Measurements from ENCODE around the gene CTSF. TPM values are rescaled to one million over a fixed set of nuclear protein-coding genes. Genes with fewer than 3 reads are reported as not detected.
"Not testable (repeated sequence)": the region's sequence is repeated elsewhere in the genome, so short reads cannot be mapped to it uniquely, and the experiment has no call there.

Gene CTSF
- 10.0 TPM for polyA plus RNA-seq (2013, experiment 1 of 2)
- polyA plus RNA-seq (2013, experiment 2 of 2) = 9.0 TPM

- Histone ChIP-seq H3K4me3 (ENCODE audit: extremely low read depth, insufficient read depth, low read length, poor library complexity, severe bottlenecking) (peak within 1 kb of the TSS; percentile 14), H3K27ac (ENCODE audit: low read depth, low read length, severe bottlenecking) (no peak within 1 kb of the TSS), H3K9me3 (ENCODE audit: control insufficient read depth, low read length) (no peaks in the 10 kb centered on the region), H3K36me3 (ENCODE audit: control insufficient read depth, insufficient read depth, low read length) (no peaks in the 10 kb centered on the region), H3K4me1 (ENCODE audit: control insufficient read depth, insufficient read depth, low read length, poor library complexity, severe bottlenecking) (no peaks in the 10 kb centered on the region)
- 92 to 95% methylated on average over 54 to 76 of the region's 77 CpGs for WGBS, 2 experiments (ENCODE audit: insufficient coverage in 2 of 2)
These were observed at the start of gene CTSF for GRCh38 chr11:66568124-66568916. TSS of gene CTSF (minus strand) at chr11:66568606. CDS start at chr11:66568486, 120 bp downstream.

DNA sequence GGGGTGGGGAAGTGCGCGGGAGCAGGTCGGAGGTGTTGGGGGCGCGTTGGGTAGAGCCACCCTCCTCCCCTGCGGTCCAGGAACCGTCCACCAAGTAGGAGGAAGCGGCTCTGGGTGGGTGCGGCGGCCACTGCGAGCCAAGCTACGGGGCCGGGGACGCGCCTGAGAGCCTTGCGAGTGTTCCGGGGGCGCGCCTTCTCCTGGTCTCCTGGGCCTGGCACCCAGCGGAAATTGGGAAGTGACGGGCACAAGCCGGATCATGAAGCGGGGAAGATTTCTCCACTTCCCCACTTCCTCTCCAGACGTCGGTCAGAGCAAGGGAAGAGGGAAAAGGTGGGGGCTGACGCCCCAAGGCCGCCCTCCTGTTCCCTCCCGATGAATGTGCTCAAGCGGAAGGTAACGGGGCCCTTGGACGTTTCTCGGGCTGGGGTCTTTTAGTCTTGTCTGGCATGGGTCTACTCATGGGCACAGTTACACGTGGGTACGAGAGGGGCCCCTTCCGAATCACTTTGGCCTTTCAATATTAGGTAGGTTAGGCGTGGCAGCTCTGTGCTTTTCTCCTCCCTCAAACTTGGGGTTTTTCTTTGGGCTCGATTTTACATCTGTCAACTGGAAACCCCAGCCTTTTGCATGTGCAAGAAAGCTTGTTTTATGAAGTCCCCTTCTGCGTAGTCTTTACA is 48.9 kb upstream of the CTSF start:
- H3K9me3 ChIP-seq (ENCODE audit: control insufficient read depth, low read length) = no peaks in the 10 kb centered on the region
- 1% methylated on average over 14 to 30 of the region's 38 CpGs for WGBS, 2 experiments (ENCODE audit: insufficient coverage in 2 of 2)
- H3K27ac ChIP-seq (ENCODE audit: low read depth, low read length, severe bottlenecking) = peak overlapping the region; percentile 97
- H3K4me3 ChIP-seq (ENCODE audit: extremely low read depth, insufficient read depth, low read length, poor library complexity, severe bottlenecking) = peak overlapping the region; percentile 89
- peaks cover 46% of the 10 kb centered on the region for H3K36me3 ChIP-seq (ENCODE audit: control insufficient read depth, insufficient read depth, low read length)
- peaks cover 16% of the 10 kb centered on the region for H3K4me1 ChIP-seq (ENCODE audit: control insufficient read depth, insufficient read depth, low read length, poor library complexity, severe bottlenecking)

DNA sequence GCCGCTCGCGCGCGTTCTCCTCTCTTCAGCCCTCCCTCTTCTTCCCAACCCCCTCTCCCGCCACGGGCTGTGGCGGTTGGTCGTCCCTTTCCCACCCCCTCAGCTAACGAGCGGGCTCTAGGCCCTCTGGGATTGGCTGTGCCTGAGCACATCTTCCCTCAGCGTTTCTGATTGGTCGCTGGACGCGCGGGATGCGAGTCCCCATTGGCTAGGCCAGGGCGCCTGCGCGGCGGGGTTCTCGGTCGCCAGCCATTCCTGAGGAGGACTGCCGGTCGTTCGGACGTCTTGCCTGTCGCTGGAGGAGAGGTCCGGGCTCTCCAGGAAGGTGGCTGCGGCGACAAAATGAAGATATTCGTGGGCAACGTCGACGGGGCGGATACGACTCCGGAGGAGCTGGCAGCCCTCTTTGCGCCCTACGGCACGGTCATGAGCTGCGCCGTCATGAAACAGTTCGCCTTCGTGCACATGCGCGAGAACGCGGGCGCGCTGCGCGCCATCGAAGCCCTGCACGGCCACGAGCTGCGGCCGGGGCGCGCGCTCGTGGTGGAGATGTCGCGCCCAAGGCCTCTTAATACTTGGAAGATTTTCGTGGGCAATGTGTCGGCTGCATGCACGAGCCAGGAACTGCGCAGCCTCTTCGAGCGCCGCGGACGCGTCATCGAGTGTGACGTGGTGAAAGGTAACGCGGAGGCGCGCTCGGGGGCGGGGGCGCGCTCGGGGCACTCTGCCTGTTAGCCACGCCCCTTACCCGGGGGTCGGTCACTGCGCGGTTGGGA is 48.2 kb upstream of the CTSF start, which contains the start of gene RBM14:
Gene RBM14, plus strand, starts transcription at position 252 of the 776 bp plus-strand sequence. Its CDS starts 91 bp downstream, at position 343.
- Histone ChIP-seq H3K4me1 (ENCODE audit: control insufficient read depth, insufficient read depth, low read length, poor library complexity, severe bottlenecking) (peaks cover 16% of the 10 kb centered on the region), H3K27ac (ENCODE audit: low read depth, low read length, severe bottlenecking) (peak within 1 kb of the TSS; percentile 97), H3K9me3 (ENCODE audit: control insufficient read depth, low read length) (no peaks in the 10 kb centered on the region), H3K4me3 (ENCODE audit: extremely low read depth, insufficient read depth, low read length, poor library complexity, severe bottlenecking) (peak within 1 kb of the TSS; percentile 89), H3K36me3 (ENCODE audit: control insufficient read depth, insufficient read depth, low read length) (peaks cover 39% of the 10 kb centered on the region)
- WGBS, 2 experiments (ENCODE audit: insufficient coverage in 2 of 2) = 0 to 1% methylated on average over 68 to 86 of the region's 90 CpGs

DNA sequence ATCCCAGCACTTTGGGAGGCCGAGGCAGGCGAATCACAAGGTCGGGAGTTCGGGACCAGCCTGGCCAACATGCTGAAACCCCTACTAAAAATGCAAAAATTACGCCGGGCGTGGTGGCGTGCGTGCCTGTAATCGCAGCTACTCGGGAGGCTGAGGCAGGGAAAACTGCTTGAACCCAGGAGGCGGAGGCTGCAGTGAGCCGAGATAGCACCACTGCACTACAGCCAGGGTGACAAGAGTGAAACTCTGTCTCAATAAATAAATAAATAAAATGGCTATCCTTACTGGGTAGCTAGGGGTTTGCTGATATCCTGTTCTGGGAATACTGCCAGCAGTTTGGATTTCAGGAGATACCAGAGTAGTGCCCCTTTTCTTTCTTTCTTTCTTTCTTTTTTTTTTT is 45.7 kb upstream of the CTSF start:
- H3K9me3 ChIP-seq (ENCODE audit: control insufficient read depth, low read length) = peaks cover 5% of the 10 kb centered on the region
- H3K4me1 ChIP-seq (ENCODE audit: control insufficient read depth, insufficient read depth, low read length, poor library complexity, severe bottlenecking) = no peaks in the 10 kb centered on the region
- WGBS, 2 experiments (ENCODE audit: insufficient coverage in 2 of 2) = 98 to 99% methylated on average over 11 to 12 of the region's 13 CpGs
- no peak overlapping the region for H3K27ac ChIP-seq (ENCODE audit: low read depth, low read length, severe bottlenecking)
- peaks cover 19% of the 10 kb centered on the region for H3K36me3 ChIP-seq (ENCODE audit: control insufficient read depth, insufficient read depth, low read length)
- H3K4me3 ChIP-seq (ENCODE audit: extremely low read depth, insufficient read depth, low read length, poor library complexity, severe bottlenecking) = no peak overlapping the region

GRCh38 chr11:66612458-66612857 is 44.1 kb upstream of the CTSF start:
- Histone ChIP-seq H3K36me3 (ENCODE audit: control insufficient read depth, insufficient read depth, low read length) (peaks cover 3% of the 10 kb centered on the region), H3K4me1 (ENCODE audit: control insufficient read depth, insufficient read depth, low read length, poor library complexity, severe bottlenecking) (no peaks in the 10 kb centered on the region), H3K27ac (ENCODE audit: low read depth, low read length, severe bottlenecking) (no peak overlapping the region), H3K4me3 (ENCODE audit: extremely low read depth, insufficient read depth, low read length, poor library complexity, severe bottlenecking) (no peak overlapping the region), H3K9me3 (ENCODE audit: control insufficient read depth, low read length) (peaks cover 5% of the 10 kb centered on the region)
- 100% methylated on average over 1 of the region's 1 CpG for WGBS, 2 experiments (ENCODE audit: insufficient coverage in 2 of 2)

DNA sequence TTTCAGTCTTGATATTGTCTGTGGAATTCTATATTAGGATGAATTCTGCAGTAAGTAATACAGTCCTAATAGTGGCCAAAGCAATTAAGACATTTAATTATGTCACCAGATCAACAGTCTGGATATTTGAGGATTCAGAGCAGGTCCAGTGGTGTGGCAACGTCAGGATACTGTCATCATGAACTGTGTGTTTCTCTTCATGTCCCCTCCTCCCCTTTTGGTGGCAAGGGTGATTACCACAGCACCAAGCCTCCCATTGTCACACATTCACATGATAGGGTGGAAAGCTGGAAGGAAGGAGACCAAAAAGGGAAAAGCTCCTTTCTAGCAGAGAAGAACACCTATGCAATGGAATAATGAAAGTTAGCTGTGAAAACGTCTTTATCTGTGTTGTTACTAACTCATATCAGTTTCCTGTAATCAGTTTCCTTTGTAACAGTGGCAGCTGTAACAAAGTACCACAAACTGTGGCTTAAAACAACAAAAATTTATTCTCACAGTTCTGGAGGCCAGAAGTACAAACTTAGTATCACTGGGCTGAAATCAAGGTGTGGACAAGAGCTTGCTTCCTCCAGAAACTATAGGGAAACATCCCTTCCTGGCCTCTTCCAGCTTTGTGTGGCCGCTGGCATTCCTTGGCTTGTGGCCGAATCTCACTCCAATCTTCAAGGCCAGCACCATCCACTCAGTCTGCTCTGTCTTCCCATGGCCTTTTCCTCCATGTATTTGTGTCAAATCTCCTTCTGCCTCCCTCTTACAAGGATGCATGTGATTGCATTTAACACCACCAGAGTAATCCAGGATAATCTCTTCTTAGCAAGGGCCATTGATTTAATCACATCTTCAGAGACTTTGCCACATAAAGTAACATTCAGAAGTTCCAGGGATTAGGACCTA is 41.6 kb upstream of the CTSF start:
- Histone ChIP-seq H3K4me1 (ENCODE audit: control insufficient read depth, insufficient read depth, low read length, poor library complexity, severe bottlenecking) (no peaks in the 10 kb centered on the region), H3K27ac (ENCODE audit: low read depth, low read length, severe bottlenecking) (no peak overlapping the region), H3K36me3 (ENCODE audit: control insufficient read depth, insufficient read depth, low read length) (peaks cover 14% of the 10 kb centered on the region), H3K4me3 (ENCODE audit: extremely low read depth, insufficient read depth, low read length, poor library complexity, severe bottlenecking) (no peak overlapping the region), H3K9me3 (ENCODE audit: control insufficient read depth, low read length) (peaks cover 5% of the 10 kb centered on the region)
- WGBS, 2 experiments (ENCODE audit: insufficient coverage in 2 of 2) = 92 to 93% methylated on average over 2 to 3 of the region's 4 CpGs

GRCh38 chr11:66607126-66607834 is 38.9 kb upstream of the CTSF start:
- Histone ChIP-seq H3K4me1 (ENCODE audit: control insufficient read depth, insufficient read depth, low read length, poor library complexity, severe bottlenecking) (no peaks in the 10 kb centered on the region), H3K36me3 (ENCODE audit: control insufficient read depth, insufficient read depth, low read length) (peaks cover 31% of the 10 kb centered on the region), H3K27ac (ENCODE audit: low read depth, low read length, severe bottlenecking) (no peak overlapping the region), H3K4me3 (ENCODE audit: extremely low read depth, insufficient read depth, low read length, poor library complexity, severe bottlenecking) (no peak overlapping the region), H3K9me3 (ENCODE audit: control insufficient read depth, low read length) (peaks cover 5% of the 10 kb centered on the region)
- 90 to 91% methylated on average over 7 to 8 of the region's 8 CpGs for WGBS, 2 experiments (ENCODE audit: insufficient coverage in 2 of 2)

GRCh38 chr11:66606608-66607007 is 38.2 kb upstream of the CTSF start:
- H3K36me3 ChIP-seq (ENCODE audit: control insufficient read depth, insufficient read depth, low read length) = peaks cover 37% of the 10 kb centered on the region
- H3K4me3 ChIP-seq (ENCODE audit: extremely low read depth, insufficient read depth, low read length, poor library complexity, severe bottlenecking); H3K9me3 ChIP-seq (ENCODE audit: control insufficient read depth, low read length); H3K27ac ChIP-seq (ENCODE audit: low read depth, low read length, severe bottlenecking); H3K4me1 ChIP-seq (ENCODE audit: control insufficient read depth, insufficient read depth, low read length, poor library complexity, severe bottlenecking): not testable (repeated sequence)
- 100% methylated on average over 1 of the region's 3 CpGs; no CpG with 5 or more reads in 1 of the 2 experiments for WGBS, 2 experiments (ENCODE audit: insufficient coverage in 2 of 2)

- no peaks in the 10 kb centered on the region for H3K4me1 ChIP-seq (ENCODE audit: control insufficient read depth, insufficient read depth, low read length, poor library complexity, severe bottlenecking)
- no peak overlapping the region for H3K27ac ChIP-seq (ENCODE audit: low read depth, low read length, severe bottlenecking)
- H3K36me3 ChIP-seq (ENCODE audit: control insufficient read depth, insufficient read depth, low read length) = peaks cover 56% of the 10 kb centered on the region
- H3K4me3 ChIP-seq (ENCODE audit: extremely low read depth, insufficient read depth, low read length, poor library complexity, severe bottlenecking) = no peak overlapping the region
- H3K9me3 ChIP-seq (ENCODE audit: control insufficient read depth, low read length) = no peaks in the 10 kb centered on the region
- WGBS, 2 experiments (ENCODE audit: insufficient coverage in 2 of 2) = 91 to 93% methylated on average over 4 to 5 of the region's 5 CpGs
These were observed 35.7 kb upstream of the CTSF start for GRCh38 chr11:66604155-66604554.

Measured in mesodermal cell (in vitro differentiated cells).